Skeletal muscle tissue (tissue), 4 donors: ENCODE results near the gene COL28A1. TPM values are rescaled to one million over a fixed set of nuclear protein-coding genes. Genes with fewer than 3 reads are reported as not detected.

ENCODE experiments used
- H3K27ac ChIP-seq: one replicate; pipeline ENCODE4 v1.7.0; 2013; ENCODE audit warnings: mild to moderate bottlenecking, low read depth, low read length, inconsistent platforms
- H3K27me3 ChIP-seq, 3 donors: one replicate each; pipeline ENCODE4 v1.7.0; 2013; ENCODE audit warnings: low read length in 3 of 3; ENCODE audit not compliant: control insufficient read depth in 3 of 3, insufficient read depth in 3 of 3
- H3K36me3 ChIP-seq, 3 donors: one replicate each; pipeline ENCODE4 v1.7.0; 2013; ENCODE audit warnings: low read length in 3 of 3; ENCODE audit not compliant: control insufficient read depth in 3 of 3, insufficient read depth in 3 of 3
- H3K4me1 ChIP-seq, 3 donors: one replicate each; pipeline ENCODE4 v1.7.0; 2013; ENCODE audit warnings: low read length in 3 of 3, mild to moderate bottlenecking in 3 of 3; ENCODE audit not compliant: control insufficient read depth in 3 of 3, insufficient read depth in 3 of 3
- H3K4me3 ChIP-seq, 3 donors: one replicate each; pipeline ENCODE4 v1.7.0; 2013; ENCODE audit warnings: low read length in 3 of 3
- H3K9ac ChIP-seq, 3 donors: one replicate each; pipeline ENCODE4 v1.7.0; 2013; ENCODE audit warnings: low read length in 3 of 3, mild to moderate bottlenecking in 3 of 3, moderate library complexity in 2 of 3, low read depth in 1 of 3
- H3K9me3 ChIP-seq, 3 donors: one replicate each; pipeline ENCODE4 v1.7.0; 2013; ENCODE audit warnings: low read length in 3 of 3; ENCODE audit not compliant: control insufficient read depth in 3 of 3
- total RNA-seq: library from RNA; depleted of rRNA; stranded (reverse); fragments of >200 nt; gene quantifications from one replicate; pipeline ENCODE4 v1.2.3, GENCODE V29; 2014
- donor health status: Osteomylitis.

COL28A1 gene
- total RNA-seq, 1 donor from 2014 or later, result 2.1 TPM

- Histone ChIP-seq H3K27me3 (no peaks in the 10 kb centered on the region), H3K9ac (no peak overlapping the region), H3K9me3 (no peaks in the 10 kb centered on the region), H3K27ac (no peak overlapping the region), H3K4me1 (no peaks in the 10 kb centered on the region), H3K36me3 (no peaks in the 10 kb centered on the region), H3K4me3 (no peak overlapping the region)
Observed at GRCh38 chr7:7454000-7454399, 81.7 kb downstream of the COL28A1 start.

- H3K4me3 ChIP-seq, result no peak overlapping the region
- no peak overlapping the region for H3K27ac ChIP-seq
- H3K9me3 ChIP-seq, result no peaks in the 10 kb centered on the region
- no peaks in the 10 kb centered on the region for H3K27me3 ChIP-seq
- H3K36me3 ChIP-seq, result no peaks in the 10 kb centered on the region
- H3K4me1 ChIP-seq, result no peaks in the 10 kb centered on the region
- H3K9ac ChIP-seq, result no peak overlapping the region
Observed at GRCh38 chr7:7452652-7453051, 83.0 kb downstream of the COL28A1 start.

GRCh38 chr7:7452119-7452518, 83.6 kb downstream of the COL28A1 start:
- H3K36me3 ChIP-seq, result no peaks in the 10 kb centered on the region
- H3K9me3 ChIP-seq, result no peaks in the 10 kb centered on the region
- no peak overlapping the region for H3K4me3 ChIP-seq
- H3K4me1 ChIP-seq, result no peaks in the 10 kb centered on the region
- no peak overlapping the region for H3K27ac ChIP-seq
- H3K9ac ChIP-seq, result no peak overlapping the region
- H3K27me3 ChIP-seq, result no peaks in the 10 kb centered on the region

- H3K4me1 ChIP-seq, result no peaks in the 10 kb centered on the region
- H3K36me3 ChIP-seq, result no peaks in the 10 kb centered on the region
- H3K9me3 ChIP-seq, result no peaks in the 10 kb centered on the region
- no peak overlapping the region for H3K27ac ChIP-seq
- no peak overlapping the region for H3K9ac ChIP-seq
- no peaks in the 10 kb centered on the region for H3K27me3 ChIP-seq
- no peak overlapping the region for H3K4me3 ChIP-seq
Observed at GRCh38 chr7:7449055-7449454, 86.6 kb downstream of the COL28A1 start.

GRCh38 chr7:7446616-7447015, 89.1 kb downstream of the COL28A1 start:
- Histone ChIP-seq H3K27ac (no peak overlapping the region), H3K4me3 (no peak overlapping the region), H3K36me3 (peaks cover 0 to 5% (median 0%) of the 10 kb centered on the region in 3 donors), H3K4me1 (no peaks in the 10 kb centered on the region), H3K9ac (no peak overlapping the region), H3K27me3 (no peaks in the 10 kb centered on the region), H3K9me3 (no peaks in the 10 kb centered on the region)

- H3K4me1 ChIP-seq, result no peaks in the 10 kb centered on the region
- no peak overlapping the region for H3K27ac ChIP-seq
Observed at GRCh38 chr7:7443806-7444350, 91.8 kb downstream of the COL28A1 start.

GRCh38 chr7:7439564-7439963, 96.1 kb downstream of the COL28A1 start:
- H3K27me3 ChIP-seq, result no peaks in the 10 kb centered on the region
- no peaks in the 10 kb centered on the region for H3K9me3 ChIP-seq
- no peak overlapping the region for H3K9ac ChIP-seq
- H3K36me3 ChIP-seq, result peaks cover 0 to 5% (median 0%) of the 10 kb centered on the region in 3 donors
- no peaks in the 10 kb centered on the region for H3K4me1 ChIP-seq
- no peak overlapping the region for H3K27ac ChIP-seq
- H3K4me3 ChIP-seq, result no peak overlapping the region

More at GRCh38 chr7:7443806-7444350, 91.8 kb downstream of the COL28A1 start:
- peaks cover 0 to 5% (median 0%) of the 10 kb centered on the region in 3 donors for H3K36me3 ChIP-seq
- no peak overlapping the region for H3K9ac ChIP-seq
- H3K27me3 ChIP-seq, result no peaks in the 10 kb centered on the region
- H3K9me3 ChIP-seq, result no peaks in the 10 kb centered on the region
- H3K4me3 ChIP-seq, result no peak overlapping the region

- H3K27me3 ChIP-seq, result no peaks in the 10 kb centered on the region
- no peak overlapping the region for H3K9ac ChIP-seq
- H3K36me3 ChIP-seq, result peaks cover 0 to 5% (median 0%) of the 10 kb centered on the region in 3 donors
- no peaks in the 10 kb centered on the region for H3K4me1 ChIP-seq
- no peak overlapping the region for H3K27ac ChIP-seq
- H3K9me3 ChIP-seq, result no peaks in the 10 kb centered on the region
- H3K4me3 ChIP-seq, result no peak overlapping the region
Observed at GRCh38 chr7:7438851-7439250, 96.8 kb downstream of the COL28A1 start.

GRCh38 chr7:7435978-7436377, 99.7 kb downstream of the COL28A1 start:
- H3K9me3 ChIP-seq, result no peaks in the 10 kb centered on the region

GRCh38 chr7:7434329-7434728, 101.3 kb downstream of the COL28A1 start:
- H3K4me3 ChIP-seq, result no peak overlapping the region
- H3K36me3 ChIP-seq, result peaks cover 0 to 2% (median 0%) of the 10 kb centered on the region in 3 donors
- no peaks in the 10 kb centered on the region for H3K4me1 ChIP-seq
- no peak overlapping the region for H3K9ac ChIP-seq
- no peak overlapping the region for H3K27ac ChIP-seq
- no peaks in the 10 kb centered on the region for H3K27me3 ChIP-seq
- H3K9me3 ChIP-seq, result no peaks in the 10 kb centered on the region

More at GRCh38 chr7:7435978-7436377, 99.7 kb downstream of the COL28A1 start:
- Histone ChIP-seq H3K36me3 (peaks cover 0 to 2% (median 0%) of the 10 kb centered on the region in 3 donors), H3K4me3 (no peak overlapping the region), H3K27ac (no peak overlapping the region), H3K4me1 (no peaks in the 10 kb centered on the region), H3K27me3 (no peaks in the 10 kb centered on the region), H3K9ac (no peak overlapping the region)
